Keratinocyte (primary cell): ENCODE results near the gene SUN5. TPM values are rescaled to one million over a fixed set of nuclear protein-coding genes. Genes with fewer than 3 reads are reported as not detected.

Source experiments
- DNase-seq: peaks from one replicate; pipeline ENCODE4 v3.0.0-alpha.2; 2011; ENCODE audit warnings: low read depth, missing footprints, low spot score
- FAIRE-seq: peaks from 2 replicates; lab custom pipeline; 2011; peaks lifted over from hg19 to GRCh38; lab: Jason Lieb, UNC
- H2AFZ ChIP-seq: 2 replicates; pipeline ENCODE4 v1.6.0; 2012; ENCODE audit warnings: low read length, control low read depth, inconsistent platforms; ENCODE audit not compliant: control insufficient read depth
- H3K27ac ChIP-seq: 2 replicates; pipeline ENCODE4 v1.5.1; 2011; ENCODE audit warnings: low read length; ENCODE audit not compliant: control insufficient read depth, insufficient read depth
- H3K27me3 ChIP-seq: 3 replicates; pipeline ENCODE4 v1.6.0; 2011; ENCODE audit warnings: low read length; ENCODE audit not compliant: control insufficient read depth, insufficient read depth; ENCODE audit errors: extremely low read depth
- H3K36me3 ChIP-seq, 2 experiments: 2 replicates in 1 of 2; 3 replicates in 1 of 2; pipeline ENCODE4 v1.5.1; 2011; ENCODE audit warnings: low read length in 2 of 2, mild to moderate bottlenecking in 1 of 2; ENCODE audit not compliant: control insufficient read depth in 2 of 2, insufficient read depth in 2 of 2; ENCODE audit errors: extremely low read depth in 1 of 2
- H3K4me1 ChIP-seq: 3 replicates; pipeline ENCODE4 v1.5.1; 2011; ENCODE audit warnings: low read length; ENCODE audit not compliant: control insufficient read depth, insufficient read depth; ENCODE audit errors: extremely low read depth
- H3K4me2 ChIP-seq: 3 replicates; pipeline ENCODE4 v1.6.0; 2011; ENCODE audit warnings: low read depth, low read length; ENCODE audit not compliant: control insufficient read depth, insufficient read depth; ENCODE audit errors: extremely low read depth
- H3K4me3 ChIP-seq, 3 experiments: fragments of 200-600 bp in 1 of 3; sonication (generic) in 1 of 3; 2 replicates in 2 of 3; 3 replicates in 1 of 3; pipeline ENCODE4 v1.5.1; 2011 to 2016; ENCODE audit warnings: low read length in 3 of 3, mild to moderate bottlenecking in 3 of 3, control low read depth in 2 of 3, inconsistent platforms in 1 of 3, low read depth in 1 of 3, mixed read lengths in 1 of 3, mixed run types in 1 of 3, moderate library complexity in 1 of 3; ENCODE audit not compliant: control insufficient read depth in 2 of 3, insufficient read depth in 2 of 3; ENCODE audit errors: extremely low read depth in 1 of 3
- H3K79me2 ChIP-seq: 2 replicates; pipeline ENCODE4 v1.6.0; 2012; ENCODE audit warnings: low read length; ENCODE audit not compliant: control insufficient read depth, insufficient read depth
- H3K9ac ChIP-seq: 3 replicates; pipeline ENCODE4 v1.6.0; 2011; ENCODE audit warnings: low read length; ENCODE audit not compliant: control insufficient read depth, insufficient read depth; ENCODE audit errors: extremely low read depth
- H3K9me1 ChIP-seq: 3 replicates; pipeline ENCODE4 v1.6.0; 2011; ENCODE audit warnings: low read length; ENCODE audit not compliant: control insufficient read depth, insufficient read depth; ENCODE audit errors: extremely low read depth
- H3K9me3 ChIP-seq: 2 replicates; pipeline ENCODE4 v1.5.1; 2012; ENCODE audit warnings: low read depth, low read length; ENCODE audit not compliant: control insufficient read depth
- H4K20me1 ChIP-seq: 3 replicates; pipeline ENCODE4 v1.6.0; 2011; ENCODE audit warnings: low read length; ENCODE audit not compliant: control insufficient read depth, insufficient read depth; ENCODE audit errors: extremely low read depth
- EZH2 ChIP-seq: IDR thresholded peaks from one replicate; pipeline ENCODE4 v1.6.1; 2012; ENCODE audit warnings: inconsistent platforms, mild to moderate bottlenecking, low read length, moderate library complexity
- dilution Hi-C: fragments of 300-500 bp; cut with MboI; formaldehyde crosslinking; loops from one replicate; pipeline ENCODE4 v1.7.0; 2020; ENCODE audit warnings: low sequenced_read_pairs; ENCODE audit not compliant: extremely low pct_ligation_motif_present
- polyA plus RNA-seq, 5 experiments: library from polyadenylated mRNA; depleted of rRNA in 3 of 5; stranded (reverse) in 3 of 5; stranded (forward) in 1 of 5; unstranded in 1 of 5; fragments of >200 nt; gene quantifications; 1 replicate in 1 of 5; 2 replicates in 3 of 5; 3 replicates in 1 of 5; pipeline versions ENCODE4 v1.2.1 to v1.2.3, GENCODE V29; 2011 to 2012; ENCODE audit warnings: missing spikeins in 2 of 5, low read depth in 1 of 5, low replicate concordance in 1 of 5
- TF ChIP-seq, protein P1 (sequence below), 3 experiments: IDR thresholded peaks in 1 of 3; conservative IDR thresholded peaks in 1 of 3; optimal IDR thresholded peaks in 1 of 3; 2 replicates in 2 of 3; 3 replicates in 1 of 3; pipeline versions ENCODE3 to v1.5.1; 2011; ENCODE audit warnings: low read length in 3 of 3, mild to moderate bottlenecking in 3 of 3, moderate library complexity in 2 of 3, control low read depth in 1 of 3, inconsistent platforms in 1 of 3; ENCODE audit not compliant: insufficient read depth in 2 of 3; ENCODE audit errors: extremely low read depth in 1 of 3

The SUN5 gene
- polyA plus RNA-seq, 1 donor (not counting 4 experiments of a cell fraction or from before 2014, with no cell fraction given), result not detected

- dilution Hi-C loops, result no loop called here
- Histone ChIP-seq H3K9ac (no peak overlapping the region), H3K9me1 (no peaks in the 10 kb centered on the region), H4K20me1 (no peaks in the 10 kb centered on the region), H3K79me2 (no peaks in the 10 kb centered on the region), H3K36me3 (no peaks in the 10 kb centered on the region), H3K4me1 (no peaks in the 10 kb centered on the region), H3K27me3 (no peaks in the 10 kb centered on the region), H3K4me3 (no peak overlapping the region), H3K4me2 (no peak overlapping the region), H2AFZ (no peak overlapping the region), H3K27ac (no peak overlapping the region), H3K9me3 (no peaks in the 10 kb centered on the region)
- FAIRE-seq (no peak), DNase-seq (no peak)
- no peak for TF ChIP-seq EZH2
- TF ChIP-seq, protein P1, sequence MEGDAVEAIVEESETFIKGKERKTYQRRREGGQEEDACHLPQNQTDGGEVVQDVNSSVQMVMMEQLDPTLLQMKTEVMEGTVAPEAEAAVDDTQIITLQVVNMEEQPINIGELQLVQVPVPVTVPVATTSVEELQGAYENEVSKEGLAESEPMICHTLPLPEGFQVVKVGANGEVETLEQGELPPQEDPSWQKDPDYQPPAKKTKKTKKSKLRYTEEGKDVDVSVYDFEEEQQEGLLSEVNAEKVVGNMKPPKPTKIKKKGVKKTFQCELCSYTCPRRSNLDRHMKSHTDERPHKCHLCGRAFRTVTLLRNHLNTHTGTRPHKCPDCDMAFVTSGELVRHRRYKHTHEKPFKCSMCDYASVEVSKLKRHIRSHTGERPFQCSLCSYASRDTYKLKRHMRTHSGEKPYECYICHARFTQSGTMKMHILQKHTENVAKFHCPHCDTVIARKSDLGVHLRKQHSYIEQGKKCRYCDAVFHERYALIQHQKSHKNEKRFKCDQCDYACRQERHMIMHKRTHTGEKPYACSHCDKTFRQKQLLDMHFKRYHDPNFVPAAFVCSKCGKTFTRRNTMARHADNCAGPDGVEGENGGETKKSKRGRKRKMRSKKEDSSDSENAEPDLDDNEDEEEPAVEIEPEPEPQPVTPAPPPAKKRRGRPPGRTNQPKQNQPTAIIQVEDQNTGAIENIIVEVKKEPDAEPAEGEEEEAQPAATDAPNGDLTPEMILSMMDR (optimal IDR thresholded peaks at IDR 0.05 in 1 of 3, IDR thresholded peaks at IDR 0.05 in 1 of 3, conservative IDR thresholded peaks at IDR 0.05 in 1 of 3; ENCODE audit: extremely low read depth in 1 of 3, insufficient read depth in 2 of 3, low read length in 3 of 3), result no peak
These were observed 19.4 kb downstream of the SUN5 start for GRCh38 chr20:32984631-32985354.

DNA sequence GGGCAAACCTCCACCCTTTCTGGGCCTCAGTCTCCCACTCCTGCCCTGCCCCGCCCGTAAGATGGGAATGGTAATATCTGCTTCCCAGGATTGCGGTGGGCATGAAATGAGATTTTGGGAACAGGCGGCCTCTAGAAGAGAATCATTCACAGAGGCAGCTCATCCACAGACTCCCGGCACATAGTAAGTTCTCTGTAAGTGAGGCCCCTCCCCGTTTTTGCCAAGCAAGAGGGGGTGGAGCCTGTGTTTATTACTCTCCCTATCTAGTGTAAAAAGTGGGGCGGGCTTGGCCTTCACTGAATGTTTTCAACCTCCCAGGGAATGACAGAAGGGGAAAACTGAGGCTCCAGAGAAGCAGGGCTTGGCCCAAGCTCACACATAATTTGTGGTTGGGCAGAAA is 20.0 kb downstream of the SUN5 start:
- H3K9ac ChIP-seq, result no peak overlapping the region
- no peak overlapping the region for H3K4me3 ChIP-seq
- no peak overlapping the region for H2AFZ ChIP-seq
- H3K9me1 ChIP-seq, result no peaks in the 10 kb centered on the region
- no peaks in the 10 kb centered on the region for H3K36me3 ChIP-seq
- H3K9me3 ChIP-seq, result no peaks in the 10 kb centered on the region
- H4K20me1 ChIP-seq, result no peaks in the 10 kb centered on the region
- H3K27me3 ChIP-seq, result no peaks in the 10 kb centered on the region
- DNase-seq (no peak), FAIRE-seq (no peak)
- TF ChIP-seq, protein P1 (optimal IDR thresholded peaks at IDR 0.05 in 1 of 3, IDR thresholded peaks at IDR 0.05 in 1 of 3, conservative IDR thresholded peaks at IDR 0.05 in 1 of 3; ENCODE audit: extremely low read depth in 1 of 3, insufficient read depth in 2 of 3, low read length in 3 of 3), result no peak
- no peak for TF ChIP-seq EZH2
- no peak overlapping the region for H3K27ac ChIP-seq
- no peaks in the 10 kb centered on the region for H3K79me2 ChIP-seq
- no peak overlapping the region for H3K4me2 ChIP-seq
- no peaks in the 10 kb centered on the region for H3K4me1 ChIP-seq
- dilution Hi-C loops, result no loop called here
